GM19023 (cell line): ENCODE results near the gene RAB25.
"Not testable (repeated sequence)": the region's sequence is repeated elsewhere in the genome, so short reads cannot be mapped to it uniquely, and the experiment has no call there.

Experiments
- ATAC-seq: cut with Tn5 transposase; IDR thresholded peaks from one replicate; pipeline ENCODE4 v1.9.1; 2021; ENCODE audit warnings: mild to moderate bottlenecking, moderate library complexity; ENCODE audit not compliant: unreplicated experiment

RAB25 gene

DNA sequence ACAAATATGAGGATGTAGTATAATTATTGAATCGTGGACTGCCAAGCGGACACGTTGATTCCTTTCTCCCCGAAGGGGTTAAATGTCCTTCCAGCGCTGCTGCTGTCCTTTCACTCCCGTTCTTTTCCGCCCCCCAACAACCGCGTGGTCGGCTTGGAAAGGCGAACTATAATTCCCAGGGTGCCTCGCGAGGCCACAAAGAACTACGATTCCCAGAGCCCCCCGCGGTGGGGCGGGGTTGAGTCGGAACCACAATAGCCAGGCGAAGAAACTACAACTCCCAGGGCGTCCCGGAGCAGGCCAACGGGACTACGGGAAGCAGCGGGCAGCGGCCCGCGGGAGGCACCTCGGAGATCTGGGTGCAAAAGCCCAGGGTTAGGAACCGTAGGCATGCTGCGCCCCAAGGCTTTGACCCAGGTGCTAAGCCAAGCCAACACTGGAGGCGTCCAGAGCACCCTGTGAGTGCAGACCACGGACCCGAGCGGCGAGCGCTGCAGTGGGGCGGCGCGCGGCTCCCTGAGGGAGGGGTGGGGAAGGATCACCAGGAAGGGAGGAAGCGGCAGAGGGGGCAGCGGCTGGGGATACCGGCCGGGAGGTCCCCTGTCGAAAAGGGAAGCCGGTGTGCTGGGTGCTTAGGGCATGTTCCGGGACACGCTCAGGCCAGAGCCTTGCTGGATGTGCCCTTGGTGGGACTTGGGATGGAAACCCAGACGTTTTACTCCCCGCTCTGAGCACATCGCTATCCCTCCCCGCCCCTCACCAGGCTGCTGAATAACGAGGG lies 6.3 kb upstream of the RAB25 start, which contains the start of gene LAMTOR2:
TSS of gene LAMTOR2 (plus strand) at position 283 of the 781 bp plus-strand sequence. CDS start at position 391, 108 bp downstream.
- ATAC-seq = peak; percentile 71

DNA sequence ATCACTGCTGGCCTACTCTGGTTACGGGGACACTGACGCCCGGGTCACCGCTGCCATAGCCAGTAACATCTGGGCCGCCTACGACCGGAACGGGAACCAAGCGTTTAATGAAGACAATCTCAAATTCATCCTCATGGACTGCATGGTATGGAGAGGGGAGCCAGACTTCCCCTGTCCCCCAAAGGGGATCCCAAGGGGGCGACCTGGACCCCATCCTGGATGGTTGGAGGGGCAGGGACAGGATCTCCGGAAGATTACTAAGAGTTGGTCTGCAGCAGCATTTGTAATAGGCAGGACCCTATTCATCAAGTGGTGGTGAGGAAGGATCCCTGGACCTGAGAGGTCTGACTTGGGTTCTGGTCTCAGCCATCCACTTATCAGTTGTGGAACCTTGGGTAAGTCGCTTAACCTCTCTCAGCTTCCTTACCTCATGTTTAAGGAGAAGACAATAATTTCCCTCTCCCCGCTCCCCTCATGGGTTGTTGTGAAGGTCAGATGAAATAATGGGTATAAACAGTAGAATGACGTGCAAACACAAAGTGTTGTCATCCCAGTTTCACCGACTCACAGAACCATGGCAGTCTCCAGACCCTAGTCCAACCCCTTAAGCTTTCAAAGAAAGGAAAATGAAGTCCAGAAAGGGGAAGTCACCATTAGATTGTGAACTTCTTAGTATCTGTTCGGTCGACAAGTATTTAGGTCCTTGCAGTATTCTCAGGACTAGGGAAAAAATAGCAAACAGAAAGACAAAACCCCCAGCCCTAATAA lies 5.5 kb upstream of the RAB25 start:
- ATAC-seq = peak; percentile 3

DNA sequence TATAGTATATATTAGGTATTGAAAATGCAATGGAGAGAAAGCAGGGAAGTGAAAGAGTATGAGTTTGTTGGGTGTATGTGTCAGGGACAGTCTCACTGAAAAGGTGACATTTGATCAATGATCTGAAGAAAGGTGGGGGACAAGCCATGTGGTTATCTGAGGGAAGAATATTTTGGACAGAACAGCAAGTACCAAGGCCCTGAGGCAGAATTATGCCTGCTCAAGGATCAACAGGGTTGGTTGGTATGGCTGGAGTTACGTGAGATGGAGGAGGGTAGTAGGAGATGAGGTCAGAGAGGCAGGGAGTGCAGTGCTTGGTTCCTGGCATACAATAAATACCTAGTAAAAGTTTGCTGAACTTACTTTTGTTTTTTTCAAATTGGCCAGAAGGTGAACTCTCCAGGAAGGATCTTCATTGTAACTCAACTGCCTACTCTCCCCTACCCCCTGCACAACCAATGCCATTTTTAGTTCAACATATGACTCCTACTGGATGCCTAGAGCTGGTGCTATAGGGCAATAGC lies 4.6 kb upstream of the RAB25 start:
- no peak for ATAC-seq

DNA sequence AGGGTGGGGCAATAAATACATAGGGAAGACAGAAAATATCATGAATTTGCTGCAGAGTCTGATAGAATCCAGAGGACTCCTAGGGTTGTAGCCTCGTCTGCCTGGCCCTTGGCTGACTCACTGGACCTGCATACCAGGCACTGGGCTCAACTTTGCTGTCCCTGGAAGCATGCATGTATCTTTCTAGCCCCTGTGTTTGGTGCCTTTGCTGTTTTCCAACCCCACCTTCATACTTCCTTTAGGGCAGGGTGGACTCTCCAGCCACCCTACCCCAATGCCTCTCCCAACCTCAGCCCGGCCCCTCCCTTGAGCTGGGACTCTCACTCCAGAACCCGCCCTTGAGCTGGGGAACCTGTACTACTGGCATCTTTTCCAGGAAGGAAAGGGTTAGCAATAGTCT lies 1.2 kb downstream of the RAB25 start:
- no peak for ATAC-seq

DNA sequence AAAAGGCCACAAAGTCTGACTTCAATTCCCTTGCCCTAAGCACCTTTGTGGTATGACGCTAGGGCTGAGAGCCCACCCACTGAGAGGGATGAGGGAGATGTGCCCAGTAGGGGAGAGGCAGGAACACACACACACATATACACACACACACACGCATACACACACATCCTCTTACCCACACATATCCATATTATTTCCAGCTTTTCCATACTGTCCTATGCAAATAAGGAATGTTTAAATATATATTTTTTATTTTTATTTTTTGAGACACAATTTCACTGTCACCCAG lies 3.0 kb downstream of the RAB25 start:
- ATAC-seq = no peak

DNA sequence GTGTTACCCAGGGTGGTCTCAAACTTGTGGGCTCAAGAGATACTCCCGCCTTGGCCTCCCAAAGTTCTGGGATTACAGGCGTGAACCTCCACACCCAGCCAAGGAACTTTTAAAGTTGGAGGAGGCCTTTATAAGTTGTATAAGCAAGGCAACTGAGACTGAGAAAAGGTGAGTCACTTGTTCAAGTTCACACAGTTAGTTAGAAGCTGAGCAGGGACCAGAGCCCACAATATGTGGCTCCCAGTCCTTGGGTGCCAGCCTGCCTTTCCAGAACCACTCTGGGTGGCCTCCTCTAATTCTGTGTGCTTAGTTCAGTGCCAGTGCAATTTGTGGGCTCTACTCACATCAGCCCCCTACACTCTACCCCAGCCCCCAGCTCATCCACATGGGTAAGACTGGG lies 3.7 kb downstream of the RAB25 start:
- no peak for ATAC-seq

DNA sequence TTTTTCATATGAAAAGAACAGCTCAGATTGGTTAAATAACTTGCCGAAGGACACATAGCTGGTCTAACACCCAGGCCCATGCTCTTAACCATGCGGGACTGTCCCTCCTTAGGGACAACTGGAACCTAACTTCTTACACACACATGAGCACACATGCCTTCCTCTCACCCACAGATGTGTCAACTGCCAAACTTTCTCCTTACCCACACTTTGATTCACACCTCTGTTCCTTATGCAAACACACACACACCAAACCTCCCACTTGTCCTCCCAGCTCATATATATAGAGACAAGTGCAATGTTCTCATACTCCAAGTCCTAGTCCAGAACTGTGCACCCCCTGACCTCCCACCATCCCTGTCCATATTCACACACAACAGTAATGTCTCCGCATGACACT lies 4.3 kb downstream of the RAB25 start:
- ATAC-seq = no peak

DNA sequence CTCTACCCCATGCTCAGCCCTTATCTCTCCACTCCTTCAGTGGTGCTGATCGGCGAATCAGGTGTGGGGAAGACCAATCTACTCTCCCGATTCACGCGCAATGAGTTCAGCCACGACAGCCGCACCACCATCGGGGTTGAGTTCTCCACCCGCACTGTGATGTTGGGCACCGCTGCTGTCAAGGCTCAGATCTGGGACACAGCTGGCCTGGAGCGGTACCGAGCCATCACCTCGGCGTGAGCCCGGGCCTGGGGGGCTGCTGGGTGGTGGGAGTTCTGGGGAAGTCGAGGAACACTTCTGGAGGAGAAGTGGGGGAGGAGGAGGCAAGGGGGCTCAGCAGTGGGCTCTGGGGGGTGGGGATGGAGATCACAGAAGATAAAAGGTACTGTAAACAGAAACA lies 4.9 kb downstream of the RAB25 start:
- no peak for ATAC-seq

DNA sequence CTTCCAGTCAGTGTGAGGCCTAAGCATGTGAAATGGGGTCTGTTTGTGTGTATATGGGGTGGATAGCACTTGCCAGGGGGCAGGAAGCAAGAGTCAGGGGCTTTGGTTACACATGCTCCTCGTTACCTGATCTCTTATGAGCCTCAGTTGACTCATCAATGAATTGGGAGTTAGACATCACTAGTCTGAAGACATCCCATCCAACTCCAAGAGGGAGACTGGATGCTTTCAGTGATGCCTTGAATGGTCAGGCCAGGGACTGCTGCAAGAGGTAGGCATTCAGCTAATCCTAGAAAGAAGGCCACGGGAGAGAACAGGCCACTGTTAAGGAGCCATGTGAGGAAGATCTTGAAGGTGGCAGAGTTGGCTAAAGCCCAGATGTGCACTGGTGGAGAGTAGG lies 6.3 kb downstream of the RAB25 start:
- no peak for ATAC-seq

DNA sequence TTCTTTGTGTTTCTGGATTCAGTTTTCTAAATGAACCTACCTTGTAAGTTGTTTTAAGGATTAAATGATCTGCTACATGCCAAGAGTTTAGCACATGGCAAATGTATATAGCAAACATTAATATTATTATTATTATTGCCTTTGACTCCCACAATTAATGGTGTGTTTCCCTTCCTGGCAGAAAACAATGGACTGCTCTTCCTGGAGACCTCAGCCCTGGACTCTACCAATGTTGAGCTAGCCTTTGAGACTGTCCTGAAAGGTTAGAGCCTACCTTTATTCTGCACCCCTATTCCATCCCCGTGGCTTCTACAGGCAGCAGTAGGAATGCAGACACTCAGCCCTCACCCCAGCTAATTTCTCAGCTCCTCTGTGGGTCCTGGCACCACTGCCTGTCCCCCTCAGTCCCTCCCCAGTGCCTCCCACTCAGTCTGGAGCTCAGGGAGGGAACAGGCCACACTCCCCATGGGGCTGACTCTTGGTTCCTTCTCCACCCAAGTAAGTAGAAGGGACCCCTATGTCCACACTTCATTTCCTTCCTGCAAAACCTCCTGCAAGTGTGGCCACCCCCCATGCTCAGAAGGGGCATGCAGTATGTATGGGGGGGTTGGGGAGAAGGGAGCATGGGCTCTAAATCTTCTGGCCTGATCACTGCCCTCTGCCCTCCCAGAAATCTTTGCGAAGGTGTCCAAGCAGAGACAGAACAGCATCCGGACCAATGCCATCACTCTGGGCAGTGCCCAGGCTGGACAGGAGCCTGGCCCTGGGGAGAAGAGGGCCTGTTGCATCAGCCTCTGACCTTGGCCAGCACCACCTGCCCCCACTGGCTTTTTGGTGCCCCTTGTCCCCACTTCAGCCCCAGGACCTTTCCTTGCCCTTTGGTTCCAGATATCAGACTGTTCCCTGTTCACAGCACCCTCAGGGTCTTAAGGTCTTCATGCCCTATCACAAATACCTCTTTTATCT lies 8.8 kb downstream of the RAB25 start:
- no peak for ATAC-seq

DNA sequence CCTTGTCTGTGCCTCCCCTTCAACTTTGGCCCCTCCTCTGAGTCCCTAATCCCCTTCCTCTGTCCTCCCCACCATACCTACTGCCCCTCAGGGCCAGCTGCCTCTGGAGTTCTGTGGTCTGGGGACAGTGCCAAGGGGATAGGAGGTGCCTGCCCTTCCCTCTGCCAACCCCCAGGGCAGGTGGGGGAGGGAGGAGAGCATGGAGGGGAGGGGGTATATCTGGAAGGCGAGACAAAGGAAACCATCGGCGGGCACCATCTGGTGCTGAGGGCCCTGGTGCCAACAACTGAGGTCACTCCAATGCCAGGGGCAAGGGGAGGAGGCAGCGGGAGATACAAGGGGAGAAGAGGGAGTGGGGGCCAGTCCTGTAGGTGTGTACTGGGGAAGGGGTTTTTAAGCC lies 9.6 kb downstream of the RAB25 start:
- ATAC-seq = no peak

DNA sequence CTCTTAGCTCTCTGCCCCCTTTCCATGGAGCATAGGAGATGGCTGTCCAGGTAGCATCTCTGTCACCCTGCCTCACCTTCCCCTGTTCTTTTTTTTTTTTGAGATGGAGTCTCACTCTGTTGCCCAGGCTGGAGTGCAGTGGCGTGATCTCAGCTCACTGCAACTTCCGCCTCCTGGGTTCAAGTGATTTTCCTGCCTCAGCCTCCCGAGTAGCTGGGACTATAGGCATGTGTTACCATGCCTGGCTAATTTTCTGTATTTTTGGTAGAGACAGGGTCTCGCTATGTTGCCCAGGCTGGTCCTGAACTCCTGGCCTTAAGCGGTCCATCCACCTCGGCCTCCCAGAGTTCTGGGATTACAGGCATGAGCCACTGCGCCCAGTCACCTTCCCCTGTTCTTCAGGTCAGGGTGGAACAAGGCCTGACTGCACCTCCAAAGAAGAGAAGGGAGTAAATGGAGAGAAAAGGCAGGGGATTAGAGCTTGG lies 10.4 kb downstream of the RAB25 start:
- ATAC-seq = not testable (repeated sequence)

DNA sequence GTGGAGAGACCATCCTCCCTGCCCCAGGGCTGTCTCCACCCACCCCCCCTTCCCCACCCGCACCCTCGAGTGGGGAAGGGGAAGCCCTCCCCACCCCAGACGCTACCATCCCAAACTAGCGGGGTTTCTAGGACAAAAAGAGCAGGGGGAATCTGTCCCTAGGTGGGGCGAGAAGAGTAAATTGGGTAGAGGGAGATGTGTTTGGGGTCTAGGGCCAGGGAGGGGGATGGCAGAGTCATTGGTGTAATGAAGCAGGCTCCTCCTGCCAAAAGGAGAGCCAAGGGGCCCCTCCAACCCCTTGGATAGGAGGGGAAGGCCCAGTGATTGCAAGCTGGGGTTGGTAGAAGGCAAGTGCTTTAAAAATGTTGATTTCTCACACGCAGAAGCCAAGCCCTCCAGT lies 11.3 kb downstream of the RAB25 start:
- ATAC-seq = no peak

DNA sequence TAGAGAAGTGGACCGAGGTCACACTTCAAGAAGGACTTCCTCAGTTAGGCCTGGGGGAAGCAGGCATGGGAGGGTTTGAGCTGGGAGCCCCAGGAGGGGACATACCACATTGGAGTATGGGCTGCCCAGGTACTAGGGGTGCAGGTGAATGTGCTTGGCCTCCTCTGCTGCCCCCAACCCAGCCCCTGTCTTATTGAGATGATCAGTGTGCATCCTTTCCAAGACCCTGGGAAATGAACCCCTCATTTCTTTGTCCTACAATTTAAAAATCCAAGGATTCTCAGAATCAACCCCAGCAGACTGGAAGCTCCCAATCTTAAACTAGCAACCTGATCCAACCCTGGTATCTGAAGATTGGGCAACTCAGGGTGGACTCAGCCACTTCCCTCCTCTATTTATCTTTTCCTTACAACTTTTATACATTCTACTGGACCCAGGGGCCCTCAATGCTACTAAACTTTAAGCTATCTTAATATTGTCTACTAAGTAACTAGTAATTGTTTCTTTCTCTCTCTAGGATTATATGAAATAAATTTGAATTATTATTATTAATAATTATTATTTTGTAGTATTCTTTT lies 12.2 kb downstream of the RAB25 start:
- no peak for ATAC-seq

DNA sequence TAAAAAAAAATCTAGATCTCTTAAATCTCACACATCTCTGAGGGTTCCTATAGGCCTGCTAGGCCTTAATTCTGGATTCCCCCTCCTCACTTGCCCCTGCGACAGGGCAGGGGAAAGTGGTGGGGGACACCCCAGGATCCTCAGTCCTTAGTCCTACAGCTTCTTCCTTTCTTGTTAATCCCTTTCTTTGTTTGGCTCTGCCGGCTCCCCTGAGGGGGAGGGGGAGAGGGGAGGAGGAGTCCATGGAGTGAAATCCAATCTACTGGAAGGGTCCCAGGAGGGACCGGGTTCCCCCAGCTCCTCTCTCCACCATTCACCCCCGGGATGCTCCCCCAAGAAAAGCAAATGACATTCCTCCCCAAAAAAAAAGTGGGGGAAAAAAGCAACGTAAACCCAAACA lies 12.8 kb downstream of the RAB25 start:
- ATAC-seq = no peak

DNA sequence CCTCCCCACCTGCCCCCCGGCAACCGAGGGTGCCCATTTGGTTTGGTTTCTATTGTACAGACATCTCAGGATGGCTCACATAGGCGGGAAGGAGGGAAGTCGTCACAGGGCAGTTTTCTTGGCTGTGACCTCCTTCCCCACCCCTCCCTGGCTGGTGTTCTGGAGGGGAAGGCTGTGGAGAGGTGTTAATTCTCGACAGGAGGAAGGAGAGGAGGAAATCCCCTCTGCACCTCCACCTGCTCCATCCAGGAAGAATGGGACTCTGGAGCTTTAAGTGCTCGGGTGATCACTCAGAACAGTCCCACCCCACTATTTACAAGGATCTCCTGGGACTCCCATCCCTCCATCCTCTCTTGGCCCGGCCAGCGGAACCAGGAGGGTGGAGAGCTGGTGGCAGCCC lies 13.7 kb downstream of the RAB25 start:
- no peak for ATAC-seq

DNA sequence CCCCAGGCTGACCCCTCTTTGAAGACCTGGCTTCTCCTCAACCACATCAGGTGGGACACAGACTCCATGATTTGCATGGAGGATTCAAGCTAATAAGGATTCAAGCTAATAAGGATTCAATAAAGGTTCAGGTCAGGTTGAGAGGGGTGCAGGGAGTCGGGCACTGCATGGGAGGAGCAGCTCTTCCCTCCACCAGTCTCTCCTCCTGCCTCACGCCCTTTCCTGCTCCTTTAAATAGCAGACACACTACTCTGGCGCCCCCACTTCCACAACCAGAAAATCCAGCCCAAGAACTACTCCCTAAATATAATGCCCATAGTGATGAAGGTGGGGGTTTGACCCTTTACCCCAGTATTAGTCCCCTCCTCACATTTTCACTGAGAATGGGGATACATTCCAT lies 14.2 kb downstream of the RAB25 start:
- no peak for ATAC-seq

DNA sequence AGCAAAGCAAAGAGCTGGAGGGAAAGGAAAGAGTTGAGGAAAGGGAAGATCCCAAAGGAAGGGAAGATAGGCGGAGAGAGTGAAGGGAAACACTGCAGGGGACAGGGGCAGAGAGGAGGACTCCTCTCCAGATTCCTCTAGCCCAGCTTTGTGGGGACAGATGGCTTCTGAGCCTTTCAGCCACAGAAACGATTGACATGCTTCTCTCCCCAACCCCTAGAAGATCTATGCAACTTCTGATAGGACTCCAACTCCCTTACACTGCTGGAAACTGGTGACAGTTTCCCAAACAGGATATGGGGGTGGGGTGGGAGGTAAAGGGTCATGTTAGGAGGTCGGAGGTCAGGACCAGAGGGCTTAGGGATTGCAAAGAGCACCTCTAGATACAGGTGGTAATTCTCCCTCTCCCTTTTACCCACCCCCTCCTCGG lies 14.8 kb downstream of the RAB25 start:
- ATAC-seq = no peak

DNA sequence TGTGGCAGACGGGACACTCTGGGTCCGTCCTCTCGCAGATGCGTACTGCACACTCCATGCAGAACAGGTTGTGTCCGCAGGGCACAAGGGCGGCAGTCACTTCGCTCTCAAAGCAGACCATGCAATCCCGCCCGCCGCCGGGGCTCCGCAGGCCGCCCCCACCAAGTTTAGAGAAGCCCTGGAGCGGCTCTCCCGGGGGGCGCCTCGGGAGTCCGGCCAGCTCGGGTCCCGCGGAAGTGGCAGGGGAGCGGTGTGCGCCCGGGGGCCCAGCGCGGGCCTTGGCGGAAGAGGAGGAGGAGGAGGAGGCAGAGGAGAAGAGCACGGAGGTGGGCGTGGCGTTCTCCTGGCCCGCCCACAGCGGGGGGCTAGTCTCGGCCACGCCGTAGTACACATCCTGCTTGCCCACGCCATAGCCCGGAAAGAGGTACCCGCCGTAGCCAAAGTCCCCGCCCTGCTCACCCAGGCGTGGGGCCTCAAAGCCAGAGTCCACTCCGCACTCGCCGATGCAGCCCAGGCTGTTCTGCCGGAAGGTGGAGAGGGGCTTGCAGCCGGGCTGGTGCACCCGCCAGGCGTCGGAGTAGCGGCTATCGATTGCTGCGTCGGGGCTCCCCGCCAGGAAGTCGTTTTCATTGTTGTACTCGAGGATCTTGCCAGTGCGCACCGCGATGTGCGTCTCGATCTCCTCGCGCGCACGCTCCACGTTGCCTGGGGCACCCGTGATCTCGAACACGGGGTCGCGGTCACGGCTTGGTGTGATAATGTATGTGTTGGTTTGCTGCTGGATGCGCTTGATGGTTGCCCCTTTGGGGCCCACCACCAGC lies 15.9 kb downstream of the RAB25 start:
- no peak for ATAC-seq

DNA sequence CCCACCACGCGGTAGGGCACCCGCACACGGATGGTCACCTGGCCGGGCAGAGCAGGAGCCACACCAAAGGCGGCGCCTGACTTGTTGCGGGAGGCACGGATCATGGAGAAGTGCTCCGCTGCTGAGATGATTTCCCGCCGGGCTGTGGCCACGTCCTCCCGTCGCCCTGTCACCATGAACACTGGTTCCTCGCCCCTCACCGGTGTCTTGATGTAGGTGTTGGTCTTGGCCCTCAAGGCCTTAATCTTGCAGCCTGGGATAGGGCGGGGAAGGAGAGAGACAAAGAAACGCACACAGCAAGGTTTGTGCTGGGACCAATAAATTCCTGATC lies 16.4 kb downstream of the RAB25 start:
- no peak for ATAC-seq
